Natural killer cell (primary cell): Measurements from ENCODE around the gene SPATA22. TPM values are rescaled to one million over a fixed set of nuclear protein-coding genes. Genes with fewer than 3 reads are reported as not detected.
"Not testable (repeated sequence)": the region's sequence is repeated elsewhere in the genome, so short reads cannot be mapped to it uniquely, and the experiment has no call there.

ENCODE experiments used
- ATAC-seq, 3 donors: fragments of 150-1000 bp in 2 of 3; fragments of 200-7000 bp in 1 of 3; cut with Tn5 transposase; 1 replicate in 1 of 3; 2 replicates in 2 of 3; pipeline ENCODE4 v1.10.0; 2021; ENCODE audit warnings: mild to moderate bottlenecking in 2 of 3, moderate library complexity in 2 of 3
- DNase-seq, 2 donors: peaks; one replicate each; pipeline versions ENCODE4 v3.0.0 to v3.0.0-alpha.2; 2013 to 2021; ENCODE audit warnings: mixed read lengths in 1 of 2
- H3K27ac ChIP-seq: one replicate; pipeline ENCODE4 v1.5.1; 2013; ENCODE audit warnings: mild to moderate bottlenecking, low read length
- H3K27me3 ChIP-seq: one replicate; pipeline ENCODE4 v1.6.1; 2013; ENCODE audit warnings: low read length; ENCODE audit not compliant: control insufficient read depth, insufficient read depth
- H3K36me3 ChIP-seq: one replicate; pipeline ENCODE4 v1.6.1; 2013; ENCODE audit warnings: low read length; ENCODE audit not compliant: control insufficient read depth, insufficient read depth
- H3K4me1 ChIP-seq: one replicate; pipeline ENCODE4 v1.6.1; 2013; ENCODE audit warnings: low read length; ENCODE audit not compliant: control insufficient read depth, insufficient read depth
- H3K4me3 ChIP-seq: one replicate; pipeline ENCODE4 v1.5.1; 2013; ENCODE audit warnings: low read length
- H3K9me3 ChIP-seq: one replicate; pipeline ENCODE4 v1.6.1; 2013; ENCODE audit warnings: low read length; ENCODE audit not compliant: control insufficient read depth, insufficient read depth
- H3K27ac Mint-ChIP-seq, 2 donors: one replicate each; pipeline ENCODE4 v1.8.0; 2022; ENCODE audit warnings: mild to moderate bottlenecking in 2 of 2, mixed read lengths in 2 of 2, moderate library complexity in 1 of 2
- H3K27me3 Mint-ChIP-seq, 2 donors: one replicate each; pipeline ENCODE4 v1.8.0; 2022; ENCODE audit warnings: low read depth in 2 of 2, mixed read lengths in 2 of 2
- H3K36me3 Mint-ChIP-seq: one replicate; pipeline ENCODE4 v1.8.0; 2022; ENCODE audit warnings: mixed read lengths
- H3K4me1 Mint-ChIP-seq, 2 donors: one replicate each; pipeline ENCODE4 v1.8.0; 2022; ENCODE audit warnings: mixed read lengths in 2 of 2
- H3K4me3 Mint-ChIP-seq: one replicate; pipeline ENCODE4 v1.8.0; 2022; ENCODE audit warnings: mild to moderate bottlenecking, moderate library complexity, mixed read lengths
- H3K9me3 Mint-ChIP-seq, 2 donors: one replicate each; pipeline ENCODE4 v1.8.0; 2022; ENCODE audit warnings: mixed read lengths in 2 of 2
- WGBS: methylation state at CpG from one replicate; pipeline ENCODE4 v1.1.7; 2013; ENCODE audit warnings: missing lambda C conversion rate; ENCODE audit not compliant: insufficient coverage; 5-methylcytosine and 5-hydroxymethylcytosine counted together
- intact Hi-C: fragments of 100-400 bp; cut with micrococcal nuclease; formaldehyde crosslinking; loops from one replicate; pipeline ENCODE4 v1.14.2; 2022
- total RNA-seq, 4 donors: library from RNA; stranded (reverse); fragments of 120-200 nt in 1 of 4; gene quantifications; one replicate each; pipeline versions ENCODE4 v1.2.3 to v1.2.4, GENCODE V29; 2013 to 2022
- TF ChIP-seq, protein P1 (sequence below): fragments of 200-600 bp; IDR thresholded peaks from one replicate; pipeline ENCODE4 v1.8.0; 2022; ENCODE audit warnings: antibody characterized with exemption

SPATA22 gene
- total RNA-seq, 3 donors from 2014 or later (not counting 1 experiment from before 2014, with no cell fraction given) = 1.3 TPM; not detected in 2

DNA sequence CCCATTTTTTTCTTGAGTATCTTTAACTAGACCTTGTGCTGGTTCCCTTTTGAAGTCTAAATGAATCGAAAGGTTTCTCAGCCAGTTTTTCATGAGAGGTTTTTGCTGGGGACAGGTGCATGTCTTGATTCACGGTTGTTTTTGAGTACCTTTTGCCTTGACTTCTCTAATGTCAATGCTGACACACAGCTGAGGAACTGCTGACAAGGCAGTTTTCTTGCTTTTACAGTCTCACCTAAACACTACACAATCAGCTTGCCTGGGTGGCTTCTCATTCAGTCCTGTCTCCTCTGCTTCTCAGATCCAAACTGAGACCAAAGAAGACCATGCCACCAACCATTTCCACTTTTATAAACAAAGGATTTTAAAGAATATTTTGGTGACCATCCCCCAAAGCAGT is 53.4 kb downstream of the SPATA22 start:
- no peaks in the 10 kb centered on the region for H3K36me3 Mint-ChIP-seq
- no peak overlapping the region for H3K4me3 Mint-ChIP-seq
- peaks cover 2% of the 10 kb centered on the region for H3K27me3 ChIP-seq
- no peaks in the 10 kb centered on the region for H3K36me3 ChIP-seq
- no peaks in the 10 kb centered on the region for H3K9me3 Mint-ChIP-seq
- ATAC-seq (no peak), DNase-seq (no peak)
- TF ChIP-seq, protein P1, sequence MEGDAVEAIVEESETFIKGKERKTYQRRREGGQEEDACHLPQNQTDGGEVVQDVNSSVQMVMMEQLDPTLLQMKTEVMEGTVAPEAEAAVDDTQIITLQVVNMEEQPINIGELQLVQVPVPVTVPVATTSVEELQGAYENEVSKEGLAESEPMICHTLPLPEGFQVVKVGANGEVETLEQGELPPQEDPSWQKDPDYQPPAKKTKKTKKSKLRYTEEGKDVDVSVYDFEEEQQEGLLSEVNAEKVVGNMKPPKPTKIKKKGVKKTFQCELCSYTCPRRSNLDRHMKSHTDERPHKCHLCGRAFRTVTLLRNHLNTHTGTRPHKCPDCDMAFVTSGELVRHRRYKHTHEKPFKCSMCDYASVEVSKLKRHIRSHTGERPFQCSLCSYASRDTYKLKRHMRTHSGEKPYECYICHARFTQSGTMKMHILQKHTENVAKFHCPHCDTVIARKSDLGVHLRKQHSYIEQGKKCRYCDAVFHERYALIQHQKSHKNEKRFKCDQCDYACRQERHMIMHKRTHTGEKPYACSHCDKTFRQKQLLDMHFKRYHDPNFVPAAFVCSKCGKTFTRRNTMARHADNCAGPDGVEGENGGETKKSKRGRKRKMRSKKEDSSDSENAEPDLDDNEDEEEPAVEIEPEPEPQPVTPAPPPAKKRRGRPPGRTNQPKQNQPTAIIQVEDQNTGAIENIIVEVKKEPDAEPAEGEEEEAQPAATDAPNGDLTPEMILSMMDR = no peak
- no peaks in the 10 kb centered on the region for H3K4me1 ChIP-seq
- no peak overlapping the region for H3K4me3 ChIP-seq
- intact Hi-C loops = no loop called here
- peaks cover 18 to 29% of the 10 kb centered on the region in 2 donors for H3K27me3 Mint-ChIP-seq
- WGBS = 86% methylated on average over 2 of the region's 2 CpGs
- H3K4me1 Mint-ChIP-seq = no peaks in the 10 kb centered on the region
- H3K9me3 ChIP-seq = no peaks in the 10 kb centered on the region
- no peak overlapping the region for H3K27ac ChIP-seq
- H3K27ac Mint-ChIP-seq = no peak overlapping the region

DNA sequence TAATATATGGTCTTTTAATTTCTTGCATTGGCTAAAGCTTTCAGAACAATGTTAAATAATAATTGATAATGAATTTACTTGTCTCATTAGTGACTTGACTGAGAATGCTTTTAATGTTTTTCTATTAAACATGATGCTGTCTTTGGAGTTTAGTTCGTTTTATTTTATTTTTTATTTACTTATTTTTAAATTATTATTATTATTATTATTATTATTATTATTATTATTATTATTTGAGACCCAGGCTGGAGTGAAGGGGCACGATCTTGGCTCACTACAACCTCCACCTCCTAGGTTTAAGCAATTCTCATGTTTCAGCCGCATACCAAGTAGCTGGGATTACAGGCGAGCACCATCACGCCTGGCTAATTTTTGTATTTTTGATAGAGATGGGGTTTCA is 56.0 kb downstream of the SPATA22 start:
- no peaks in the 10 kb centered on the region for H3K36me3 Mint-ChIP-seq
- intact Hi-C loops = no loop called here
- 96% methylated on average over 3 of the region's 5 CpGs for WGBS

DNA sequence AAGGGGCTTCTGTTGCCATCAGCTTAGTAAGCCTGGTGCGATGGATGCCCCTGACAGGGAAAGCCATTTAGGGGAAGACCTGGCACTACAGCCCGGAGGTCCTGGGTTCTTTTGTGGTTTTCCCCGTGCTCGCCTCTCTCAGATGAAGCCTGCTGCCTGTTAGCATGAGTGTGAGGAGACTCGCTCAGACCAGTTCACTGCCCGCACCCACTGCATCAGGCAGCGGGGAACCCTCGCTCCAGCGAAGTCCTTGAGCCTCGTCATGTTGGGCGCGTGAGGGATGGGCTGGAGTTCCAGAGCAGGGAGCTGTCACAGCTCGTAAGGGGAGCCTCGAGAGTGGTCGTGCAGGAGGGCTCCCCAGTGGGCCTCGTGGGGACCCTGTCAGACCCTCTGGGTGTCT is 59.4 kb downstream of the SPATA22 start:
- H3K9me3 ChIP-seq, H3K27ac Mint-ChIP-seq, H3K27me3 ChIP-seq, H3K9me3 Mint-ChIP-seq, H3K4me3 ChIP-seq, DNase-seq, intact Hi-C loops, H3K4me1 ChIP-seq, H3K36me3 ChIP-seq, H3K27ac ChIP-seq: not testable (repeated sequence)
- peak in 1 of 3 donors; percentile 54 for ATAC-seq
- Mint-ChIP-seq H3K36me3 (peaks cover 12% of the 10 kb centered on the region), H3K4me3 (peak overlapping the region; percentile 70), H3K4me1 (peaks cover 6 to 11% of the 10 kb centered on the region in 2 donors), H3K27me3 (peaks cover 12 to 28% of the 10 kb centered on the region in 2 donors)
- no CpG with 5 or more reads among the region's 16 CpGs for WGBS

More for the DNA sequence above, 56.0 kb downstream of the SPATA22 start:
- DNase-seq = no peak
- ATAC-seq = no peak
- Histone ChIP-seq H3K36me3 (no peaks in the 10 kb centered on the region), H3K27ac (no peak overlapping the region), H3K9me3 (no peaks in the 10 kb centered on the region), H3K4me1 (peaks cover 3% of the 10 kb centered on the region), H3K4me3 (no peak overlapping the region), H3K27me3 (no peaks in the 10 kb centered on the region)
- H3K9me3 Mint-ChIP-seq = no peaks in the 10 kb centered on the region
- TF ChIP-seq, protein P1 = no peak
- peaks cover 9 to 29% of the 10 kb centered on the region in 2 donors for H3K27me3 Mint-ChIP-seq
- peaks cover 6 to 11% of the 10 kb centered on the region in 2 donors for H3K4me1 Mint-ChIP-seq
- H3K4me3 Mint-ChIP-seq = no peak overlapping the region
- no peak overlapping the region for H3K27ac Mint-ChIP-seq

DNA sequence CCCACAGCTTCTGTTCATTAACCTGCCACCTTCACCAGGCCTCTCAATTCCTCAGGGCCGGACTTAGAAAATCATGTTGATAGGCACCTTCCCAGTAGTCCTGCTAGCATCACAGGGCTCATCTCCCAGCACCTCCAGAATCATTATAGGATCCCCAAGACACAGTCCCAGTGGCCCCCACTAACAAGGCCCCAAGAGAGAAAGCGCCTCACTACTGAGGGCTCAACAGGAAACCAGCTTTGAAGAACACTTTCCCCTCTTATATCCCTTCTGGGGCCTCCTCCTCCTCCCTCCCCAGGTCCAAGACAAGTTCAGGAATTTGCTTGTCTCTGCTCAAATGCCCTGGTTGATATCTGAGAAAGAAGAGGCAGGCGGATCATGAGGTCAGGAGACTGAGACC is 60.5 kb downstream of the SPATA22 start, which contains the start of gene OR3A3:
Gene OR3A3 (plus strand): TSS at position 301 of the 400 bp plus-strand sequence.
- intact Hi-C loops = no loop called here
- DNase-seq (no peak), ATAC-seq (no peak)
- H3K27ac Mint-ChIP-seq = no peak within 1 kb of the TSS
- Histone ChIP-seq H3K36me3 (no peaks in the 10 kb centered on the region), H3K9me3 (peaks cover 7% of the 10 kb centered on the region), H3K4me3 (no peak within 1 kb of the TSS), H3K27me3 (peaks cover 4% of the 10 kb centered on the region), H3K27ac (no peak within 1 kb of the TSS), H3K4me1 (peaks cover 3% of the 10 kb centered on the region)
- WGBS = 82% methylated on average over 3 of the region's 3 CpGs
- TF ChIP-seq, protein P1 = no peak
- peaks cover 12% of the 10 kb centered on the region for H3K36me3 Mint-ChIP-seq
- H3K9me3 Mint-ChIP-seq = peaks cover 3 to 4% of the 10 kb centered on the region in 2 donors
- H3K4me1 Mint-ChIP-seq = peaks cover 6 to 11% of the 10 kb centered on the region in 2 donors
- peak within 1 kb of the TSS; percentile 70 for H3K4me3 Mint-ChIP-seq
- peaks cover 18 to 33% of the 10 kb centered on the region in 2 donors for H3K27me3 Mint-ChIP-seq

DNA sequence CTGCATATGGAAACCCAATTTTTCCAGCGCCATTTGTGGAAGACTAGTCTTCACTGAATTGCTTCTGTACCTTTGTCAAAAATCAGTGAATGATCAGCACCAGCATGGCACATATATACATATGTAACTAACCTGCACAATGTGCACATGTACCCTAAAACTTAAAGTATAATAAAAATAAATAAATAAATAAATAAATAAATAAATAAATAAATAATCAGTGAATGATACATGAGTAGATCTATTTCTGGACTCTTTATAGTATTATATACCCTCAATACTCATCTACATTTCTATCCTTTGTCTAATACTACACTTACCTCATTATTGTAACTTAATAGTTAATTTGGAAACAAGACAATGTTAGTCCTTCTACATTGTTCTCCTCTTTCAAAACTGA is 67.8 kb downstream of the SPATA22 start:
- H3K9me3 Mint-ChIP-seq, H3K4me3 ChIP-seq, H3K27ac Mint-ChIP-seq, intact Hi-C loops, DNase-seq, H3K27ac ChIP-seq, H3K27me3 ChIP-seq, H3K4me1 ChIP-seq, H3K4me1 Mint-ChIP-seq, H3K36me3 ChIP-seq, H3K9me3 ChIP-seq, H3K4me3 Mint-ChIP-seq, ATAC-seq: not testable (repeated sequence)
- peaks cover 27 to 34% of the 10 kb centered on the region in 2 donors for H3K27me3 Mint-ChIP-seq
- WGBS = 78% methylated on average over 1 of the region's 1 CpG
- H3K36me3 Mint-ChIP-seq = peaks cover 12% of the 10 kb centered on the region
